PC-9 (cell line): Measurements from ENCODE around the gene RORC.

Experiments used
- CTCF ChIP-seq: fragments of 200-600 bp; sonication (generic); conservative IDR thresholded peaks from 2 replicates; pipeline ENCODE4 v1.6.1; 2017; ENCODE audit warnings: mixed run types, antibody characterized with exemption, mild to moderate bottlenecking, moderate library complexity
- EZH2 ChIP-seq: fragments of 200-600 bp; sonication (generic); IDR thresholded peaks from 2 replicates; pipeline ENCODE4 v1.8.0; 2017; ENCODE audit warnings: antibody characterized with exemption, low read depth

DNA sequence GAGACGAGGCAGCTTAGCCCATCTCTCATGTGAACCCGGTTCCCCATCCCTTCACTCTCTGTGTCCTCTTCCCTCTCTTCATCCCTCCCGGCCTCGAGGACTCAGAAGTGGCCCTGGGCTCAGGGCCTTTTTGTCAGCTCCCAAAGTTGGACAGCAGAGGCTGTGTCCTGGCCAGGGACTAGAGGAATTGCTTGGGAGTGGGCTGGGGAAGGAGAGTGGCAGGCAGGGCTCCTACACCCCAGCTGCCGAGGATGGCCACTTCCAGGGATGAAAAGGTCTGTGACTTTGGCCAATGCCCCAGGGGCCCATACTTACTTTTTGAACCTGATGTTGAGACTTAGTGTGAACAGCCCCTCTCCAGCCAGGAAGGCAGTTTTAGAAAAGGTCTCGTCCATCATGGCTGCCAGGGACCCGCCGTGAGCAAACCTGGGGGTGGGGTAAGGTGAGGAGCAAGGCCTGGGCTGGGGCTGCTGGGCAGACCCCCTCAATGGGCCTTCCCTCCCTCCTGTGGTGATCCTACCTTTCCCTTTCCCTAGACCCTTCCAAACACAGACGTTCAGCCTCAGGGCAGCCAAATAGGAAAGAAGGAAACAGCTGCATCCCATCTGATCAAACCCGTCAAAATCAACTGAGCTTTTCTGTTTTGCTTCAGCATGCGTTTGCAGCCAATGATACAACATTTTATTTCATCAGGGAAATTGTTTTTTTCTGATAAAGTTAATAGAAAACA is 16.4 kb upstream of the RORC start:
- no peak for TF ChIP-seq CTCF
- TF ChIP-seq EZH2: no peak
